K562 treated with DMSO at 1 percent for 24 hours (cell line): Measurements from ENCODE around the gene PABPC3. TPM values are rescaled to one million over a fixed set of nuclear protein-coding genes. Genes with fewer than 3 reads are reported as not detected.

Experiments
- total RNA-seq: library from RNA; unstranded; fragments of 300-600 nt; gene quantifications from 2 replicates; pipeline ENCODE4 v1.2.3, GENCODE V29; 2022; ENCODE audit warnings: low read depth; ENCODE audit not compliant: insufficient read depth

Gene PABPC3
- total RNA-seq = 0.07 TPM in 1 of 2 replicates, not detected in the other

GRCh38 chr13:25095851-25096453, at the start of gene PABPC3:
PABPC3 (plus strand) TSS chr13:25096136; CDS start chr13:25096199, 63 bp downstream.

Other genes starting within 250 kb of the PABPC3 start
- not detected in 2 replicates for gene AMER2, start 76.2 kb downstream of the PABPC3 start, total RNA-seq
- 4.2 and 5.4 TPM in 2 replicates for gene MTMR6, start 191.4 kb downstream of the PABPC3 start, total RNA-seq
- gene NUP58, start 205.5 kb downstream of the PABPC3 start, total RNA-seq = 14.6 and 22.4 TPM in 2 replicates